ENCODE data around the gene FOXP4. TPM values are rescaled to one million over a fixed set of nuclear protein-coding genes. Genes with fewer than 3 reads are reported as not detected.

Gene FOXP4
- total RNA-seq, 1 experiment from 2014 or later: 26.0 TPM

DNA sequence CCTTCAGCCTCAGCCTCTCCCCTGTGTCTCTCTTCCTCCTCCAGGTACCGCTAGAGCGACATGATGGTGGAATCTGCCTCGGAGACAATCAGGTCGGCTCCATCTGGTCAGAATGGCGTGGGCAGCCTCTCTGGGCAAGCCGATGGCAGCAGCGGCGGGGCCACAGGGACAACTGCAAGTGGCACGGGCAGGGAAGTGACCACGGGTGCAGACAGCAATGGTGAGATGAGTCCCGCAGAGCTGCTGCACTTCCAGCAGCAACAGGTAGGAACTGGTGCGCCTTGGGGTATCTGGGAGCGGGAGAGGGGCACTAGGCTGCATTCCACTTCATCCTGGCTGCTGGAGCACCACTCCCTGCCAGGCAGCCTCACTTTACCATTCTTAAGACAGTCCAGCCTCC lies 19.5 kb downstream of the FOXP4 start:
- Histone ChIP-seq H3K4me2 (no peak overlapping the region), H3K4me3 (no peak overlapping the region), H3K27me3 (ENCODE audit: insufficient read depth, low read depth) (no peaks in the 10 kb centered on the region), H3K27ac (no peak overlapping the region), H3K9me2 (ENCODE audit: insufficient read depth) (no peaks in the 10 kb centered on the region), H4K20me1 (ENCODE audit: insufficient read depth) (no peaks in the 10 kb centered on the region), H3K79me2 (ENCODE audit: low read depth) (no peaks in the 10 kb centered on the region), H3K36me3 (ENCODE audit: low read depth) (no peaks in the 10 kb centered on the region), H3F3A (ENCODE audit: insufficient read depth, low read depth) (no peaks in the 10 kb centered on the region), H3K9me3 (ENCODE audit: insufficient read depth, low read depth) (no peaks in the 10 kb centered on the region), H2AFZ (no peak overlapping the region), H3K4me1 (replicated peaks; ENCODE audit: insufficient read depth) (no peaks in the 10 kb centered on the region)
- no peak for DNase-seq
- no TSS peak for BruUV-seq (replicated peaks)
- intact Hi-C loops (cut with micrococcal nuclease; ENCODE audit: unreplicated experiment): no loop called here
- ChIA-PET POLR2A (ENCODE audit: unreplicated experiment) (no interaction called here), CTCF (no interaction called here)
- no peak for TF ChIP-seq EZH2 (IDR thresholded peaks at IDR 0.05; ENCODE audit: low read depth)
- TF ChIP-seq, protein P1, sequence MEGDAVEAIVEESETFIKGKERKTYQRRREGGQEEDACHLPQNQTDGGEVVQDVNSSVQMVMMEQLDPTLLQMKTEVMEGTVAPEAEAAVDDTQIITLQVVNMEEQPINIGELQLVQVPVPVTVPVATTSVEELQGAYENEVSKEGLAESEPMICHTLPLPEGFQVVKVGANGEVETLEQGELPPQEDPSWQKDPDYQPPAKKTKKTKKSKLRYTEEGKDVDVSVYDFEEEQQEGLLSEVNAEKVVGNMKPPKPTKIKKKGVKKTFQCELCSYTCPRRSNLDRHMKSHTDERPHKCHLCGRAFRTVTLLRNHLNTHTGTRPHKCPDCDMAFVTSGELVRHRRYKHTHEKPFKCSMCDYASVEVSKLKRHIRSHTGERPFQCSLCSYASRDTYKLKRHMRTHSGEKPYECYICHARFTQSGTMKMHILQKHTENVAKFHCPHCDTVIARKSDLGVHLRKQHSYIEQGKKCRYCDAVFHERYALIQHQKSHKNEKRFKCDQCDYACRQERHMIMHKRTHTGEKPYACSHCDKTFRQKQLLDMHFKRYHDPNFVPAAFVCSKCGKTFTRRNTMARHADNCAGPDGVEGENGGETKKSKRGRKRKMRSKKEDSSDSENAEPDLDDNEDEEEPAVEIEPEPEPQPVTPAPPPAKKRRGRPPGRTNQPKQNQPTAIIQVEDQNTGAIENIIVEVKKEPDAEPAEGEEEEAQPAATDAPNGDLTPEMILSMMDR (conservative IDR thresholded peaks at IDR 0.05): no peak

DNA sequence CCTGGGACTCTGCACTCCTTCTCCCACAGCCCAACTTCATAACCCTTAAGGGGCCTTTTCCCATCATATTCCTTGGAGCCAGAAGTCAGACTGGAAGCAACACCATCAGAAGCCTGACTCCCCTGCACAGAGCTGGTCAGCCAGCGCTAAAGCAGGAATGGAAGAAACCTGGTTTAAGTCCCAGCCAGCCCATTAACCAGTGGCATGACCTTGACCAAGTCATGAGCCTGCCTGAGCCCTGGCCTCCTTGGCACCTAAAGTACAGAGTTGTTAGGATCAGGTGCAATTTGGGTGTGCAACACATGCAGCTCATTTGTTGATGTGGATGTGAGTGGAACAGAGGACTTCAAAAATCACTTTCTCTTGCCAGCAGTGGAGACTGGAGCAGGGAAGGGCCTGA lies 20.8 kb downstream of the FOXP4 start:
- ChIA-PET CTCF (no interaction called here), POLR2A (ENCODE audit: unreplicated experiment) (no interaction called here)
- Histone ChIP-seq H3K4me2 (no peak overlapping the region), H3K4me3 (no peak overlapping the region), H3K36me3 (ENCODE audit: low read depth) (no peaks in the 10 kb centered on the region), H3K79me2 (ENCODE audit: low read depth) (no peaks in the 10 kb centered on the region), H3K4me1 (replicated peaks; ENCODE audit: insufficient read depth) (no peaks in the 10 kb centered on the region), H2AFZ (no peak overlapping the region), H3F3A (ENCODE audit: insufficient read depth, low read depth) (no peaks in the 10 kb centered on the region), H3K27me3 (ENCODE audit: insufficient read depth, low read depth) (no peaks in the 10 kb centered on the region), H3K9me2 (ENCODE audit: insufficient read depth) (no peaks in the 10 kb centered on the region), H3K9me3 (ENCODE audit: insufficient read depth, low read depth) (no peaks in the 10 kb centered on the region), H4K20me1 (ENCODE audit: insufficient read depth) (no peaks in the 10 kb centered on the region), H3K27ac (no peak overlapping the region)
- no TSS peak for BruUV-seq (replicated peaks)
- TF ChIP-seq EZH2 (IDR thresholded peaks at IDR 0.05; ENCODE audit: low read depth): no peak
- TF ChIP-seq, protein P1 (conservative IDR thresholded peaks at IDR 0.05): no peak
- intact Hi-C loops (cut with micrococcal nuclease; ENCODE audit: unreplicated experiment): no loop called here
- DNase-seq: no peak

DNA sequence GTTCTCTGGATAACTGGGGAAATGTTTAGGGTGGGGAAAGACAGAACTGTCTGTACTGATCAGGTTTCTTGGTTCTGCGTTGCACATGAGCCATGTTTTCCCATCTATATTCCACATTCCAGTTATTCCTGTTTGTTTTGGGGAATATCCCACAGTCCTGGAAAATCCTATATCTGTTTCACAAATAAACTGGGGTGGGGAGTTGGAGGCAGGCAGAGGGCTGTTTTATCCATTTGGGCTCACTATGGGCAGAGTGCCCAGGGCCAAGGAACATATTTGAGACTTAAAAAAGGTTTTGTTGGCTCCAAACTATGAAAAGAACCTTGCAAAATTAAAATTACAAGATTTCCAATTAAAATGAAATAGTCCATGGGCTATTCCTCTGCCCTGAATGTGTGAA lies 21.5 kb downstream of the FOXP4 start:
- Histone ChIP-seq H3K9me3 (ENCODE audit: insufficient read depth, low read depth) (no peaks in the 10 kb centered on the region), H2AFZ (no peak overlapping the region), H3K79me2 (ENCODE audit: low read depth) (no peaks in the 10 kb centered on the region), H3K4me1 (replicated peaks; ENCODE audit: insufficient read depth) (no peaks in the 10 kb centered on the region), H3K27ac (no peak overlapping the region), H3K27me3 (ENCODE audit: insufficient read depth, low read depth) (no peaks in the 10 kb centered on the region), H3K4me3 (no peak overlapping the region), H3K36me3 (ENCODE audit: low read depth) (no peaks in the 10 kb centered on the region), H4K20me1 (ENCODE audit: insufficient read depth) (no peaks in the 10 kb centered on the region), H3K9me2 (ENCODE audit: insufficient read depth) (no peaks in the 10 kb centered on the region), H3K4me2 (no peak overlapping the region), H3F3A (ENCODE audit: insufficient read depth, low read depth) (no peaks in the 10 kb centered on the region)
- intact Hi-C loops (cut with micrococcal nuclease; ENCODE audit: unreplicated experiment): no loop called here
- ChIA-PET POLR2A (ENCODE audit: unreplicated experiment) (no interaction called here), CTCF (no interaction called here)
- BruUV-seq (replicated peaks): no TSS peak
- no peak for DNase-seq
- TF ChIP-seq, protein P1 (conservative IDR thresholded peaks at IDR 0.05): no peak
- TF ChIP-seq EZH2 (IDR thresholded peaks at IDR 0.05; ENCODE audit: low read depth): no peak
